Tongue (tissue), 1 donor: ENCODE measurements around the gene SMIM35. TPM values are rescaled to one million over a fixed set of nuclear protein-coding genes. Genes with fewer than 3 reads are reported as not detected.

Experiments
- total RNA-seq: library from RNA; depleted of rRNA; stranded (reverse); fragments of >200 nt; gene quantifications from one replicate; pipeline ENCODE4 v1.2.3, GENCODE V29; 2014

SMIM35 gene
- total RNA-seq, 1 donor from 2014 or later = not detected

Other genes with a start within 250 kb of the SMIM35 start
- 78.6 TPM for gene FXYD6, start 210.3 kb downstream of the SMIM35 start, total RNA-seq
- gene TMPRSS13, start 157.6 kb downstream of the SMIM35 start, total RNA-seq = 2.2 TPM
- 5.9 TPM for gene IL10RA, start 100.6 kb downstream of the SMIM35 start, total RNA-seq
- 7.0 TPM for gene TMPRSS4, start 9.9 kb downstream of the SMIM35 start, total RNA-seq
- 4.1 TPM for gene SCN4B, start 65.9 kb upstream of the SMIM35 start, total RNA-seq
- 12.0 TPM for gene SCN2B, start 89.7 kb upstream of the SMIM35 start, total RNA-seq
- 9.7 TPM for gene JAML, start 138.0 kb upstream of the SMIM35 start, total RNA-seq
- 3.0 TPM for gene MPZL3, start 165.4 kb upstream of the SMIM35 start, total RNA-seq
- gene MPZL2, start 177.3 kb upstream of the SMIM35 start, total RNA-seq = 27.2 TPM
- not detected for gene CD3E, start 217.8 kb upstream of the SMIM35 start, total RNA-seq